Measurements from ENCODE around the gene PRAC2. TPM values are rescaled to one million over a fixed set of nuclear protein-coding genes. Genes with fewer than 3 reads are reported as not detected.

Gene PRAC2
- total RNA-seq, 4 donors from 2014 or later: not detected

- Histone ChIP-seq H3K9me3 (no peaks in the 10 kb centered on the region), H3K36me3 (no peaks in the 10 kb centered on the region), H3K27ac (no peak overlapping the region), H3K4me3 (replicated peaks in 1 of 3) (no peak overlapping the region), H3K4me1 (peaks cover 0 to 9% of the 10 kb centered on the region in 2 donors), H3K27me3 (peaks cover 59% of the 10 kb centered on the region)
- no peak for DNase-seq
- TF ChIP-seq CTCF (IDR thresholded peaks at IDR 0.05): no peak
- TF ChIP-seq POLR2A (IDR thresholded peaks at IDR 0.05): no peak
- intact Hi-C loops (cut with DNase I): no loop called here
- 17 to 18% methylated on average over 18 to 24 of the region's 24 CpGs for WGBS, 2 donors
Observed at GRCh38 chr17:48718227-48718760, 4.7 kb upstream of the PRAC2 start.

GRCh38 chr17:48718761-48719641, 4.0 kb upstream of the PRAC2 start:
- DNase-seq: no peak
- Histone ChIP-seq H3K27ac (no peak overlapping the region), H3K27me3 (peaks cover 66% of the 10 kb centered on the region), H3K4me3 (replicated peaks in 1 of 3) (no peak overlapping the region), H3K36me3 (no peaks in the 10 kb centered on the region), H3K4me1 (peaks cover 2 to 16% of the 10 kb centered on the region in 2 donors), H3K9me3 (no peaks in the 10 kb centered on the region)
- WGBS, 2 donors: 9% methylated on average over 34 to 51 of the region's 80 CpGs
- intact Hi-C loops (cut with DNase I): no loop called here
- TF ChIP-seq CTCF (IDR thresholded peaks at IDR 0.05) (no peak), POLR2A (IDR thresholded peaks at IDR 0.05) (no peak)

- intact Hi-C loops (cut with DNase I): loop anchor here (10.0 kb wide), 1 partner anchor 165 kb away; no protein-coding TSS in a partner anchor
- no peak for TF ChIP-seq POLR2A (IDR thresholded peaks at IDR 0.05)
- TF ChIP-seq CTCF (IDR thresholded peaks at IDR 0.05): no peak
- Histone ChIP-seq H3K36me3 (no peaks in the 10 kb centered on the region), H3K4me1 (peaks cover 7 to 23% of the 10 kb centered on the region in 2 donors), H3K27ac (no peak overlapping the region), H3K27me3 (peaks cover 73% of the 10 kb centered on the region), H3K9me3 (no peaks in the 10 kb centered on the region), H3K4me3 (replicated peaks in 1 of 3) (no peak overlapping the region)
- DNase-seq: no peak
- WGBS, 2 donors: 6 to 11% methylated on average over 31 to 32 of the region's 37 CpGs
Observed at GRCh38 chr17:48719642-48720265, 3.2 kb upstream of the PRAC2 start.

GRCh38 chr17:48720266-48721008, 2.5 kb upstream of the PRAC2 start:
- Histone ChIP-seq H3K4me3 (replicated peaks in 1 of 3) (no peak overlapping the region), H3K9me3 (no peaks in the 10 kb centered on the region), H3K36me3 (no peaks in the 10 kb centered on the region), H3K4me1 (peaks cover 7 to 29% of the 10 kb centered on the region in 2 donors), H3K27ac (no peak overlapping the region), H3K27me3 (peaks cover 80% of the 10 kb centered on the region)
- intact Hi-C loops (cut with DNase I): loop anchor here (10.0 kb wide), 1 partner anchor 164 kb away; no protein-coding TSS in a partner anchor
- no peak for DNase-seq
- WGBS, 2 donors: 23% methylated on average over 11 of the region's 11 CpGs
- no peak for TF ChIP-seq CTCF (IDR thresholded peaks at IDR 0.05)
- no peak for TF ChIP-seq POLR2A (IDR thresholded peaks at IDR 0.05)
